Stimulated activated CD4-positive, alpha-beta T cell treated with anti-CD3 and anti-CD28 coated beads, Interleukin-2, amount 100 ng/mL, for 24 hours (primary cell): ENCODE results near the gene DDOST.

Experiments
- DNase-seq, 2 donors: peaks; one replicate each; pipeline ENCODE4 v3.0.0-alpha.2; 2020

DDOST gene

GRCh38 chr1:20658166-20658915, 2.8 kb downstream of the DDOST start:
- no peak for DNase-seq

- no peak for DNase-seq
Measured at GRCh38 chr1:20657024-20657423, 4.1 kb downstream of the DDOST start.

GRCh38 chr1:20654104-20654690, 7.0 kb downstream of the DDOST start:
- DNase-seq = no peak

- DNase-seq = no peak
Measured at GRCh38 chr1:20652300-20652699, 8.9 kb downstream of the DDOST start.

GRCh38 chr1:20648946-20649345, 12.2 kb downstream of the DDOST start:
- DNase-seq = no peak

- no peak for DNase-seq
Measured at GRCh38 chr1:20648438-20648837, 12.7 kb downstream of the DDOST start.

- DNase-seq = no peak
Measured at GRCh38 chr1:20645414-20645813, 15.8 kb downstream of the DDOST start.

- DNase-seq = no peak
Measured at GRCh38 chr1:20644416-20644815, 16.8 kb downstream of the DDOST start.

GRCh38 chr1:20643080-20643479, 18.1 kb downstream of the DDOST start:
- no peak for DNase-seq

GRCh38 chr1:20641975-20642374, 19.2 kb downstream of the DDOST start:
- no peak for DNase-seq

- peak; percentile 57 to 68 for DNase-seq
Measured at GRCh38 chr1:20640183-20640597, 21.0 kb downstream of the DDOST start.

GRCh38 chr1:20636785-20637347, 24.3 kb downstream of the DDOST start:
- no peak for DNase-seq

GRCh38 chr1:20634594-20635084, 26.5 kb downstream of the DDOST start:
- no peak for DNase-seq

GRCh38 chr1:20634065-20634593, 27.0 kb downstream of the DDOST start:
- DNase-seq = peak; percentile 15 to 26

- DNase-seq = peak; percentile 84 to 89
Measured at GRCh38 chr1:20633190-20634064, 27.7 kb downstream of the DDOST start, which contains the start of gene PINK1. TSS of gene PINK1 (plus strand) at chr1:20633458. CDS start at chr1:20633549, 91 bp downstream.

- DNase-seq = no peak
Measured at GRCh38 chr1:20632386-20632785, 28.8 kb downstream of the DDOST start.

GRCh38 chr1:20630729-20631128, 30.4 kb downstream of the DDOST start:
- DNase-seq = no peak

GRCh38 chr1:20626524-20626923, 34.6 kb downstream of the DDOST start:
- DNase-seq = no peak

- no peak for DNase-seq
Measured at GRCh38 chr1:20626098-20626427, 35.1 kb downstream of the DDOST start.

GRCh38 chr1:20625176-20626097, 35.7 kb downstream of the DDOST start:
- DNase-seq = no peak

GRCh38 chr1:20624709-20625108, 36.5 kb downstream of the DDOST start:
- DNase-seq = no peak

- DNase-seq = no peak
Measured at GRCh38 chr1:20621012-20621411, 40.2 kb downstream of the DDOST start.
